Right atrium auricular region (tissue), 2 donors: ENCODE data around the gene VASN. TPM values are rescaled to one million over a fixed set of nuclear protein-coding genes. Genes with fewer than 3 reads are reported as not detected.

Source experiments
- DNase-seq: peaks from one replicate; pipeline ENCODE4 v3.0.0-alpha.2; 2019; ENCODE audit warnings: low spot score
- H3K27ac ChIP-seq, 2 donors: fragments of 200-600 bp; sonication (generic); 1 replicate in 1 of 2; 2 replicates in 1 of 2; pipeline ENCODE4 v1.5.1; 2016 to 2019
- H3K27me3 ChIP-seq, 2 donors: fragments of 200-600 bp; sonication (generic); one replicate each; pipeline versions ENCODE4 v1.5.1 to v1.6.0; 2017 to 2019
- H3K36me3 ChIP-seq: fragments of 200-600 bp; sonication (generic); one replicate; pipeline ENCODE4 v1.5.1; 2016
- H3K4me1 ChIP-seq, 2 donors: fragments of 200-600 bp; sonication (generic); one replicate each; pipeline versions ENCODE4 v1.5.1 to v1.6.0; 2017 to 2019
- H3K4me3 ChIP-seq, 2 donors: fragments of 200-600 bp; sonication (generic); 1 replicate in 1 of 2; 2 replicates in 1 of 2; pipeline ENCODE4 v1.5.1; 2017 to 2019; ENCODE audit warnings: mild to moderate bottlenecking in 1 of 2, moderate library complexity in 1 of 2
- H3K9me3 ChIP-seq, 2 donors: fragments of 200-600 bp; sonication (generic); one replicate each; pipeline ENCODE4 v1.5.1; 2019
- CTCF ChIP-seq, 2 donors: fragments of 200-600 bp; sonication (generic); IDR thresholded peaks; one replicate each; pipeline ENCODE4 v1.5.1; 2019; ENCODE audit warnings: antibody characterized with exemption in 2 of 2
- total RNA-seq, 2 donors: library from RNA; depleted of rRNA; stranded (reverse); fragments of >200 nt; gene quantifications; one replicate each; pipeline ENCODE4 v1.1.0, GENCODE V29; 2016

The VASN gene
- total RNA-seq, 2 donors from 2014 or later: 17.9 to 39.0 TPM

- H3K27ac ChIP-seq: peak overlapping the region; percentile 76 to 83
- no peak for DNase-seq
- H3K27me3 ChIP-seq: no peaks in the 10 kb centered on the region
- H3K9me3 ChIP-seq: no peaks in the 10 kb centered on the region
- no peak for TF ChIP-seq CTCF (IDR thresholded peaks at IDR 0.05)
- no peaks in the 10 kb centered on the region for H3K36me3 ChIP-seq
- H3K4me1 ChIP-seq: peaks cover 0 to 34% of the 10 kb centered on the region in 2 donors
- H3K4me3 ChIP-seq: peak overlapping the region; percentile 66 to 90
These were observed 21.3 kb upstream of the VASN start for GRCh38 chr16:4350365-4350786.

GRCh38 chr16:4350787-4351659, 20.6 kb upstream of the VASN start, which contains the start of gene PAM16:
PAM16 (minus strand) TSS chr16:4351321; CDS start chr16:4351234, 87 bp downstream.
- no peaks in the 10 kb centered on the region for H3K27me3 ChIP-seq
- DNase-seq: peak; percentile 96
- no peaks in the 10 kb centered on the region for H3K9me3 ChIP-seq
- TF ChIP-seq CTCF (IDR thresholded peaks at IDR 0.05): peak in 1 of 2 donors; percentile 34
- H3K4me1 ChIP-seq: peaks cover 0 to 29% of the 10 kb centered on the region in 2 donors
- peak within 1 kb of the TSS; percentile 66 to 90 for H3K4me3 ChIP-seq
- no peaks in the 10 kb centered on the region for H3K36me3 ChIP-seq
- peak within 1 kb of the TSS; percentile 76 to 83 for H3K27ac ChIP-seq

- Histone ChIP-seq H3K36me3 (no peaks in the 10 kb centered on the region), H3K4me1 (peaks cover 0 to 29% of the 10 kb centered on the region in 2 donors), H3K4me3 (no peak overlapping the region), H3K27ac (no peak overlapping the region), H3K27me3 (no peaks in the 10 kb centered on the region), H3K9me3 (no peaks in the 10 kb centered on the region)
- no peak for TF ChIP-seq CTCF (IDR thresholded peaks at IDR 0.05)
- DNase-seq: no peak
These were observed 19.8 kb upstream of the VASN start for GRCh38 chr16:4351880-4352279.

- no peak for TF ChIP-seq CTCF (IDR thresholded peaks at IDR 0.05)
- H3K9me3 ChIP-seq: no peaks in the 10 kb centered on the region
- no peaks in the 10 kb centered on the region for H3K27me3 ChIP-seq
- no peak overlapping the region for H3K27ac ChIP-seq
- H3K36me3 ChIP-seq: no peaks in the 10 kb centered on the region
- H3K4me3 ChIP-seq: no peak overlapping the region
- peaks cover 0 to 22% of the 10 kb centered on the region in 2 donors for H3K4me1 ChIP-seq
- no peak for DNase-seq
These were observed 18.8 kb upstream of the VASN start for GRCh38 chr16:4352843-4353242.

GRCh38 chr16:4353675-4354074, 18.0 kb upstream of the VASN start:
- no peak for DNase-seq
- Histone ChIP-seq H3K9me3 (no peaks in the 10 kb centered on the region), H3K4me3 (no peak overlapping the region), H3K4me1 (peaks cover 0 to 14% of the 10 kb centered on the region in 2 donors), H3K36me3 (no peaks in the 10 kb centered on the region), H3K27me3 (no peaks in the 10 kb centered on the region), H3K27ac (no peak overlapping the region)
- TF ChIP-seq CTCF (IDR thresholded peaks at IDR 0.05): no peak
